Hepatocyte (in vitro differentiated cells): Measurements from ENCODE around the gene MOG. TPM values are rescaled to one million over a fixed set of nuclear protein-coding genes. Genes with fewer than 3 reads are reported as not detected.

Experiments
- DNase-seq: peaks from one replicate; pipeline ENCODE4 v3.0.0-alpha.2; 2016; ENCODE audit warnings: low spot score
- H2AFZ ChIP-seq: fragments of 200-600 bp; sonication (generic); 2 replicates; pipeline ENCODE4 v1.6.0; 2016; ENCODE audit warnings: antibody characterized with exemption, mild to moderate bottlenecking
- H3K27ac ChIP-seq: fragments of 200-600 bp; sonication (generic); 2 replicates; pipeline ENCODE4 v1.5.1; 2016; ENCODE audit warnings: mild to moderate bottlenecking
- H3K27me3 ChIP-seq: fragments of 200-600 bp; sonication (generic); 2 replicates; pipeline ENCODE4 v1.6.1; 2016
- H3K36me3 ChIP-seq: fragments of 200-600 bp; sonication (generic); replicated peaks from 2 replicates; pipeline ENCODE4 v1.5.1; 2016; ENCODE audit warnings: low read depth; ENCODE audit not compliant: insufficient read depth
- H3K4me1 ChIP-seq: fragments of 200-600 bp; sonication (generic); 2 replicates; pipeline ENCODE4 v1.5.1; 2016; ENCODE audit warnings: mild to moderate bottlenecking, moderate library complexity; ENCODE audit not compliant: insufficient read depth
- H3K4me2 ChIP-seq: fragments of 200-600 bp; sonication (generic); 2 replicates; pipeline ENCODE4 v1.6.0; 2016
- H3K4me3 ChIP-seq: fragments of 200-600 bp; sonication (generic); 2 replicates; pipeline ENCODE4 v1.5.1; 2016; ENCODE audit warnings: mild to moderate bottlenecking
- H3K79me2 ChIP-seq: fragments of 200-600 bp; sonication (generic); 2 replicates; pipeline ENCODE4 v1.6.0; 2017; ENCODE audit warnings: mild to moderate bottlenecking
- H3K9me2 ChIP-seq: fragments of 200-600 bp; sonication (generic); replicated peaks from 2 replicates; pipeline ENCODE4 v1.6.0; 2017; ENCODE audit warnings: mild to moderate bottlenecking; ENCODE audit not compliant: insufficient read depth
- H3K9me3 ChIP-seq: fragments of 200-600 bp; sonication (generic); 2 replicates; pipeline ENCODE4 v1.5.1; 2016; ENCODE audit warnings: low read depth, mild to moderate bottlenecking
- H4K20me1 ChIP-seq: fragments of 200-600 bp; sonication (generic); 2 replicates; pipeline ENCODE4 v1.6.0; 2016; ENCODE audit warnings: mild to moderate bottlenecking; ENCODE audit not compliant: insufficient read depth, poor library complexity, severe bottlenecking
- EZH2 ChIP-seq: fragments of 200-600 bp; sonication (generic); IDR thresholded peaks from 2 replicates; pipeline ENCODE4 v1.6.1; 2016; ENCODE audit warnings: antibody characterized with exemption, mild to moderate bottlenecking, borderline replicate concordance
- EZH2phosphoT487 ChIP-seq: fragments of 200-600 bp; sonication (generic); IDR thresholded peaks from one replicate; pipeline ENCODE4 v1.6.1; 2018; ENCODE audit warnings: antibody characterized with exemption, mild to moderate bottlenecking, low read depth, moderate library complexity; ENCODE audit not compliant: unreplicated experiment, severe bottlenecking
- WGBS: methylation state at CpG from one replicate; pipeline ENCODE4 v1.1.6; 2016; ENCODE audit warnings: low lambda C conversion rate; ENCODE audit errors: missing lambda C conversion rate; 5-methylcytosine and 5-hydroxymethylcytosine counted together
- polyA plus RNA-seq: library from polyadenylated mRNA; unstranded; fragments of >200 nt; fragmentation: Nextera tagmentation; extraction: Ambion mirVana; gene quantifications from 2 replicates; pipeline ENCODE4 v1.2.1, GENCODE V29; 2016
- total RNA-seq: library from RNA; depleted of rRNA; stranded (reverse); fragments of >200 nt; gene quantifications from 2 replicates; pipeline ENCODE4 v1.2.3, GENCODE V29; 2014
- TF ChIP-seq, protein P1 (sequence below): fragments of 200-600 bp; sonication (generic); IDR thresholded peaks from 2 replicates; pipeline ENCODE4 v1.5.1; 2016; ENCODE audit warnings: antibody characterized with exemption, mild to moderate bottlenecking; ENCODE audit not compliant: poor library complexity

The MOG gene
- total and polyA plus RNA-seq, 2 experiments from 2014 or later = not detected

DNA sequence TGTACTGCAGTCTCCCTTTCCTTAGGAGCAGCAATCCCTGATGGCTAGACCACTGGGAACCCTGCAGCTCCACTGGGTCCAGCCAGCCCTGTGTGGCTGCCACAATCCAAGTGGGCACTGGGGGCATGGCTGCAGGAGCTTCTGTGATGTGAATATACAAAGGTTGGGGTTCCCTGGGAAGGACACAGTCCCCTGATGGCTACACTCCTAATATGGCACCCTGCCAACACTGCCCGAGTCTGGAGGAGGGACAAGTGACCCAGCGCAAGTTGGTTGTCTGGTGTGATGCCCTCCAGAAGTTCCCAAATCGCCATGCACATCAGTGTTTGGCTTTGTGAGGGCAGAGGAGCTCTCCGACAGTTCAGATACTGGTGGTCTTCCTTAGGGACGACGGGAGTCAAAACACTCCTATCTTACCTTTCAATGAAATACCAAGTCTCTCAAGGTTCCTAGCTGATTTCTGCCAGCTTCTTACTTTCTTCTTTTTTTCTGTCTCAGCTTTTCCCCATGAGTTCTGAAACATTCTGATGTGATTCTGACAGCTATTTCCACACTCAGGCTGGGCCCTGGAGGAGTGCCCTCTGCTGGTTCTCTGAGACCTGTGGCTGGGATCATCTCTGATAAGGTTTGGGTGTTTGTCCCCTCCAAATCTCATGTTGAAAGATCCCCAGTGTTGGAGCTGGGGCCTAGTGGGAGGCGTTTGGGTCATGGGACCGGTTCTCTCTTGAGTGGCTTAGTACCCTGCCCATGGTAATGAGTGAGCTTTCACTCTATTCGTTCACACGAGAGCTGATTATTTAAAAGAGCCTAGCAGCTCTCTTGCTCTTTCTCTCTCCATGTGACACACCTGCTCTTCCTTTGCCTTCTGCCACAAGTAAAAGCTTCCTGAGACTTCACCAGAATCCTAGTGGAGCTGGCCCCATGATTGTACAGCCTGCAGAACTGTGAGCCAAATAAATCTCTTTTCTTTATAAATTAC lies 39.5 kb downstream of the MOG start:
- no peak for TF ChIP-seq EZH2
- TF ChIP-seq, protein P1, sequence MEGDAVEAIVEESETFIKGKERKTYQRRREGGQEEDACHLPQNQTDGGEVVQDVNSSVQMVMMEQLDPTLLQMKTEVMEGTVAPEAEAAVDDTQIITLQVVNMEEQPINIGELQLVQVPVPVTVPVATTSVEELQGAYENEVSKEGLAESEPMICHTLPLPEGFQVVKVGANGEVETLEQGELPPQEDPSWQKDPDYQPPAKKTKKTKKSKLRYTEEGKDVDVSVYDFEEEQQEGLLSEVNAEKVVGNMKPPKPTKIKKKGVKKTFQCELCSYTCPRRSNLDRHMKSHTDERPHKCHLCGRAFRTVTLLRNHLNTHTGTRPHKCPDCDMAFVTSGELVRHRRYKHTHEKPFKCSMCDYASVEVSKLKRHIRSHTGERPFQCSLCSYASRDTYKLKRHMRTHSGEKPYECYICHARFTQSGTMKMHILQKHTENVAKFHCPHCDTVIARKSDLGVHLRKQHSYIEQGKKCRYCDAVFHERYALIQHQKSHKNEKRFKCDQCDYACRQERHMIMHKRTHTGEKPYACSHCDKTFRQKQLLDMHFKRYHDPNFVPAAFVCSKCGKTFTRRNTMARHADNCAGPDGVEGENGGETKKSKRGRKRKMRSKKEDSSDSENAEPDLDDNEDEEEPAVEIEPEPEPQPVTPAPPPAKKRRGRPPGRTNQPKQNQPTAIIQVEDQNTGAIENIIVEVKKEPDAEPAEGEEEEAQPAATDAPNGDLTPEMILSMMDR = peak; percentile 47
- no peak overlapping the region for H3K4me2 ChIP-seq
- WGBS = 61% methylated on average over 10 of the region's 10 CpGs
- no peaks in the 10 kb centered on the region for H3K27me3 ChIP-seq
- H2AFZ ChIP-seq = no peak overlapping the region
- H3K4me1 ChIP-seq = no peaks in the 10 kb centered on the region
- no peak overlapping the region for H3K27ac ChIP-seq
- no peaks in the 10 kb centered on the region for H3K36me3 ChIP-seq
- H3K9me2 ChIP-seq = no peaks in the 10 kb centered on the region
- no peak overlapping the region for H3K4me3 ChIP-seq
- no peaks in the 10 kb centered on the region for H3K9me3 ChIP-seq
- no peaks in the 10 kb centered on the region for H3K79me2 ChIP-seq
- no peaks in the 10 kb centered on the region for H4K20me1 ChIP-seq
- DNase-seq = peak; percentile 20

GRCh38 chr6:29702519-29703103 lies 45.7 kb downstream of the MOG start:
- DNase-seq = peak; percentile 66
- Histone ChIP-seq H3K4me2 (no peak overlapping the region), H3K27me3 (peaks cover 20% of the 10 kb centered on the region), H3K79me2 (no peaks in the 10 kb centered on the region), H3K36me3 (no peaks in the 10 kb centered on the region), H4K20me1 (no peaks in the 10 kb centered on the region), H3K4me1 (no peaks in the 10 kb centered on the region), H3K9me2 (no peaks in the 10 kb centered on the region), H3K9me3 (no peaks in the 10 kb centered on the region), H3K27ac (no peak overlapping the region), H3K4me3 (no peak overlapping the region), H2AFZ (no peak overlapping the region)
- TF ChIP-seq EZH2phosphoT487 = no peak
- TF ChIP-seq EZH2 = no peak
- TF ChIP-seq, protein P1 = peak; percentile 62
- 18% methylated on average over 17 of the region's 17 CpGs for WGBS

DNA sequence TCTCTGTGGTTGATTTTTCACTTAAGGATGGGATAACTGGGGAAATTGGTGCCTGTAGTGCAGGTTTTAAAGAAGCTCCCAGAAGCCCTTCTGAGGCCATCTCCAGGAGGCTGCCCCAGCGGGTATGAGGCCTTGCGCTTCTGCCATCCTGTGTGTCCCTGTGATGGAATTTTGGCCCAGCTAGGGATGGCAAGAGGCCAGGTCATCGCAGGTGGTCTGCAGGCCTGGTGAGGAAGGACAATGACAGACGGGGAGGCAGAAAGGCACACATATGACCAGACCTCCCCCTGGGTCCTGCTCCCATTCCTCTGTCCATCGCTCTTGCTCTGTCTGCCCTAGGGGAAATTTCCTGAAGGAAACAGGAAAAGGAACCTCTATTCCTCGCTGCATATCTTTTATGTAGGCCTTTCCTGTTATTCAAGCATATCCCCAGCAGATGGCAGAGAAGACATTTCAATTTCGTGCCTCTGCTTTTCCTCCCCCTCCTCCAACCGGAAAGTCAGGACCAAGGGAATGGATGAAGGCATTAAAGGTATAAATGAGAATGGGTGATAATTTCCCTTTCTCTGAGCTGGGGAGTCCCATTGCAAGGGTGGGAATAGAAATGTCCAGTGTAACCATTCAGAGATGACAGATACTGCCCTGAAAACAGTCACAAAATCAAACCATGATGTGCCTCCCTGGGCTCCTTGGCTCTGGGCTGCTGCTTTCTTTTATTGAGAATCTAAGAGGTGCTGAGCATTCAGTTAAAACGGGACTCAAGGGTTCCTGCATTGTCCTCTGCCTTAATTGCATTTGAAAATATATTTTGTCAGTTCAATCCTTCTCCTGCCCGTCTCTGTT lies 48.7 kb downstream of the MOG start:
- no peaks in the 10 kb centered on the region for H3K9me3 ChIP-seq
- H3K9me2 ChIP-seq = no peaks in the 10 kb centered on the region
- H3K36me3 ChIP-seq = no peaks in the 10 kb centered on the region
- TF ChIP-seq, protein P1 = peak; percentile 66
- no peak for TF ChIP-seq EZH2phosphoT487
- H3K79me2 ChIP-seq = no peaks in the 10 kb centered on the region
- H3K4me3 ChIP-seq = no peak overlapping the region
- H3K27me3 ChIP-seq = peaks cover 41% of the 10 kb centered on the region
- H3K27ac ChIP-seq = no peak overlapping the region
- DNase-seq = peak; percentile 72
- no peak overlapping the region for H2AFZ ChIP-seq
- H3K4me1 ChIP-seq = no peaks in the 10 kb centered on the region
- 43% methylated on average over 10 of the region's 10 CpGs for WGBS
- no peaks in the 10 kb centered on the region for H4K20me1 ChIP-seq
- H3K4me2 ChIP-seq = no peak overlapping the region
